Smooth muscle cell (in vitro differentiated cells): ENCODE measurements around the gene PBOV1. TPM values are rescaled to one million over a fixed set of nuclear protein-coding genes. Genes with fewer than 3 reads are reported as not detected.

Experiments
- DNase-seq: peaks from one replicate; lab custom pipeline; 2025; ENCODE audit not compliant: unreplicated experiment; lab: John Stamatoyannopoulos, UW
- H2AFZ ChIP-seq: fragments of 200-600 bp; sonication (generic); 2 replicates; pipeline ENCODE4 v1.6.0; 2016; ENCODE audit warnings: antibody characterized with exemption, low read depth, mild to moderate bottlenecking
- H3F3A ChIP-seq: fragments of 200-600 bp; sonication (generic); 2 replicates; pipeline ENCODE4 v1.6.0; 2017; ENCODE audit warnings: antibody characterized with exemption, low read depth
- H3K27ac ChIP-seq: fragments of 200-600 bp; sonication (generic); 2 replicates; pipeline ENCODE4 v1.5.1; 2016; ENCODE audit warnings: low read depth, mild to moderate bottlenecking
- H3K27me3 ChIP-seq: fragments of 200-600 bp; sonication (generic); 2 replicates; pipeline ENCODE4 v1.6.1; 2016; ENCODE audit warnings: low read depth, mild to moderate bottlenecking
- H3K36me3 ChIP-seq: fragments of 200-600 bp; sonication (generic); 2 replicates; pipeline ENCODE4 v1.5.1; 2016; ENCODE audit warnings: low read depth
- H3K4me1 ChIP-seq: fragments of 200-600 bp; sonication (generic); 2 replicates; pipeline ENCODE4 v1.5.1; 2016; ENCODE audit warnings: low read depth
- H3K4me2 ChIP-seq: fragments of 200-600 bp; sonication (generic); 2 replicates; pipeline ENCODE4 v1.6.0; 2016; ENCODE audit warnings: mild to moderate bottlenecking
- H3K4me3 ChIP-seq: fragments of 200-600 bp; sonication (generic); 2 replicates; pipeline ENCODE4 v1.5.1; 2016; ENCODE audit warnings: mild to moderate bottlenecking
- H3K79me2 ChIP-seq: fragments of 200-600 bp; sonication (generic); 2 replicates; pipeline ENCODE4 v1.6.0; 2016; ENCODE audit warnings: low read depth, mild to moderate bottlenecking
- H3K9ac ChIP-seq: fragments of 200-600 bp; sonication (generic); 2 replicates; pipeline ENCODE4 v1.6.0; 2016; ENCODE audit warnings: low read depth
- H3K9me3 ChIP-seq: fragments of 200-600 bp; sonication (generic); replicated peaks from 2 replicates; pipeline ENCODE4 v1.5.1; 2016; ENCODE audit warnings: low read depth
- H4K20me1 ChIP-seq: fragments of 200-600 bp; sonication (generic); 2 replicates; pipeline ENCODE4 v1.6.0; 2016; ENCODE audit warnings: low read depth
- WGBS: methylation state at CpG from one replicate; pipeline ENCODE4 v1.1.7; 2016; ENCODE audit warnings: low lambda C conversion rate; 5-methylcytosine and 5-hydroxymethylcytosine counted together
- polyA plus RNA-seq: library from polyadenylated mRNA; unstranded; fragments of >200 nt; fragmentation: Nextera tagmentation; extraction: Ambion mirVana; gene quantifications from 2 replicates; pipeline ENCODE4 v1.2.1, GENCODE V29; 2016
- total RNA-seq: library from RNA; depleted of rRNA; stranded (reverse); fragments of >200 nt; gene quantifications from 2 replicates; pipeline ENCODE4 v1.2.3, GENCODE V29; 2014
- TF ChIP-seq, protein P1 (sequence below): fragments of 200-600 bp; sonication (generic); IDR thresholded peaks from 2 replicates; pipeline ENCODE4 v1.5.1; 2017; ENCODE audit warnings: borderline replicate concordance, mild to moderate bottlenecking, antibody characterized with exemption; ENCODE audit not compliant: insufficient read depth, poor library complexity, severe bottlenecking

Gene PBOV1
- total and polyA plus RNA-seq, 2 experiments from 2014 or later, result not detected

DNA sequence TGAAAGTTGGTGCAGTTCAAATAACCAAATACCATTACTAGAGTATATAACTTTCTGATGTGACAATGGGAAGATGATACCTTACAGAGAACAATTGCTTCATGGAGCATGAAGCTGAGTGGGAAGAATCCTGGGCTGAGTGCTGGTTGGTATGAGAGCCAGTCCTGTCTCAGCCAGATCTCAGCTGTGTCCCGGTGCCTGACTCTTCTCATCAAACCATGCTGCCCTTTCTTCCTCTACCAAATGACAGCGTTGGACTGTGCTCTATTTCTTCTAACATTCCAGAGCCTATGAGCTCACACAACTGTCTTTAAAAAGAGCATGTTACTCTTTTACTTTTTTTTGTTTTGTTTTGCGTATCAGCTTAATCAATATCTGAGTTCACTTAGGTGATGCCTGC lies 27.5 kb upstream of the PBOV1 start:
- Histone ChIP-seq H2AFZ (no peak overlapping the region), H3K27me3 (no peaks in the 10 kb centered on the region), H3K9me3 (no peaks in the 10 kb centered on the region), H4K20me1 (no peaks in the 10 kb centered on the region), H3K79me2 (no peaks in the 10 kb centered on the region), H3K4me3 (no peak overlapping the region), H3K27ac (no peak overlapping the region), H3K4me2 (no peak overlapping the region), H3K9ac (no peak overlapping the region), H3F3A (no peaks in the 10 kb centered on the region), H3K4me1 (no peaks in the 10 kb centered on the region), H3K36me3 (no peaks in the 10 kb centered on the region)
- DNase-seq, result no peak
- TF ChIP-seq, protein P1, sequence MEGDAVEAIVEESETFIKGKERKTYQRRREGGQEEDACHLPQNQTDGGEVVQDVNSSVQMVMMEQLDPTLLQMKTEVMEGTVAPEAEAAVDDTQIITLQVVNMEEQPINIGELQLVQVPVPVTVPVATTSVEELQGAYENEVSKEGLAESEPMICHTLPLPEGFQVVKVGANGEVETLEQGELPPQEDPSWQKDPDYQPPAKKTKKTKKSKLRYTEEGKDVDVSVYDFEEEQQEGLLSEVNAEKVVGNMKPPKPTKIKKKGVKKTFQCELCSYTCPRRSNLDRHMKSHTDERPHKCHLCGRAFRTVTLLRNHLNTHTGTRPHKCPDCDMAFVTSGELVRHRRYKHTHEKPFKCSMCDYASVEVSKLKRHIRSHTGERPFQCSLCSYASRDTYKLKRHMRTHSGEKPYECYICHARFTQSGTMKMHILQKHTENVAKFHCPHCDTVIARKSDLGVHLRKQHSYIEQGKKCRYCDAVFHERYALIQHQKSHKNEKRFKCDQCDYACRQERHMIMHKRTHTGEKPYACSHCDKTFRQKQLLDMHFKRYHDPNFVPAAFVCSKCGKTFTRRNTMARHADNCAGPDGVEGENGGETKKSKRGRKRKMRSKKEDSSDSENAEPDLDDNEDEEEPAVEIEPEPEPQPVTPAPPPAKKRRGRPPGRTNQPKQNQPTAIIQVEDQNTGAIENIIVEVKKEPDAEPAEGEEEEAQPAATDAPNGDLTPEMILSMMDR, result no peak
- WGBS, result 86% methylated on average over 3 of the region's 3 CpGs

GRCh38 chr6:138242987-138243592 lies 24.8 kb upstream of the PBOV1 start:
- Histone ChIP-seq H3K4me1 (no peaks in the 10 kb centered on the region), H3K4me3 (no peak overlapping the region), H4K20me1 (no peaks in the 10 kb centered on the region), H2AFZ (no peak overlapping the region), H3K27ac (no peak overlapping the region), H3F3A (no peaks in the 10 kb centered on the region), H3K9me3 (no peaks in the 10 kb centered on the region), H3K9ac (no peak overlapping the region), H3K27me3 (no peaks in the 10 kb centered on the region), H3K79me2 (no peaks in the 10 kb centered on the region), H3K4me2 (no peak overlapping the region), H3K36me3 (no peaks in the 10 kb centered on the region)
- DNase-seq, result no peak
- TF ChIP-seq, protein P1, result no peak
- WGBS, result 96% methylated on average over 4 of the region's 4 CpGs

DNA sequence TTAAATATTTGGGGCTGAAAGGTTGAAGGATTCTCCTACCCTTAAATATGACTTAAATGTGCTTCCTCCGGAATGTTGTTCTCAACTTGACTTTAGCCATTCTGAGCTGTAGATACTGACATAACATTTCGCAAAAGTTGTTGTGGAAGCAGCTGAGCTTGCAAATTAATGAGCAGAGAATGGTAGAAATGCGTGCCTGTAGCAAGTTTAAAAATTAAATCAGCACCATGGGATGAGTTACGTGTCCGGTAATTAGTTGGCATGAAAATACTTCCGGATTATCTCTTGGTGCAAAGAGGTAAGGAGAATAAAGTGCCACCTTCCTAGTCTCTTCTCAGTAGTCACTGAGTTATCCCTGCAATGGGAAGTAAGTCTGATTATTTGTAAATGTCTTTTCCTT lies 23.6 kb upstream of the PBOV1 start:
- Histone ChIP-seq H3K27me3 (no peaks in the 10 kb centered on the region), H3K4me3 (no peak overlapping the region), H2AFZ (no peak overlapping the region), H3K79me2 (no peaks in the 10 kb centered on the region), H3K36me3 (no peaks in the 10 kb centered on the region), H4K20me1 (no peaks in the 10 kb centered on the region), H3K9me3 (no peaks in the 10 kb centered on the region), H3F3A (no peaks in the 10 kb centered on the region), H3K27ac (no peak overlapping the region), H3K4me1 (no peaks in the 10 kb centered on the region), H3K4me2 (no peak overlapping the region), H3K9ac (no peak overlapping the region)
- 93% methylated on average over 6 of the region's 6 CpGs for WGBS
- no peak for DNase-seq
- TF ChIP-seq, protein P1, result no peak

- WGBS, result 93% methylated on average over 3 of the region's 3 CpGs
- Histone ChIP-seq H3K9me3 (no peaks in the 10 kb centered on the region), H3K27me3 (no peaks in the 10 kb centered on the region), H3K36me3 (no peaks in the 10 kb centered on the region), H2AFZ (no peak overlapping the region), H4K20me1 (no peaks in the 10 kb centered on the region), H3K27ac (no peak overlapping the region), H3K4me2 (no peak overlapping the region), H3K9ac (no peak overlapping the region), H3K4me1 (no peaks in the 10 kb centered on the region), H3K4me3 (no peak overlapping the region), H3K79me2 (no peaks in the 10 kb centered on the region), H3F3A (no peaks in the 10 kb centered on the region)
- DNase-seq, result no peak
- TF ChIP-seq, protein P1, result no peak
These were observed 23.1 kb upstream of the PBOV1 start for GRCh38 chr6:138241381-138241780.
